PC-3 (cell line): ENCODE data around the gene PLCXD1. TPM values are rescaled to one million over a fixed set of nuclear protein-coding genes. Genes with fewer than 3 reads are reported as not detected.
"Not testable (repeated sequence)": the region's sequence is repeated elsewhere in the genome, so short reads cannot be mapped to it uniquely, and the experiment has no call there.

Experiments
- ATAC-seq: fragments of 200-7000 bp; cut with Tn5 transposase; 2 replicates; pipeline ENCODE4 v1.9.1; 2020; ENCODE audit warnings: mild to moderate bottlenecking, moderate library complexity
- BruUV-seq: library from RNA; stranded (reverse); fragments of 400-500 nt; replicated peaks from 2 replicates; lab custom pipeline; 2021; lab: Mats Ljungman, UMichigan
- CTCF ChIA-PET: fragments of 300-600 bp; sonication (Branson Sonifier 250); formaldehyde crosslinking; loops from one replicate; lab custom pipeline; 2022; ENCODE audit warnings: antibody characterized with exemption; lab: Charles Lee
- POLR2A ChIA-PET: fragments of 300-600 bp; sonication (Branson Sonifier 250); formaldehyde crosslinking; loops from one replicate; lab custom pipeline; 2022; ENCODE audit warnings: antibody characterized with exemption; ENCODE audit not compliant: unreplicated experiment; lab: Charles Lee
- DNase-seq: peaks from one replicate; pipeline ENCODE4 v3.0.0-alpha.2; 2015
- H2AFZ ChIP-seq: fragments of 300-600 bp; sonication (generic); 2 replicates; pipeline ENCODE4 v1.6.0; 2016; ENCODE audit warnings: antibody characterized with exemption, low read length
- H3F3A ChIP-seq: fragments of 300-600 bp; sonication (generic); one replicate; pipeline ENCODE4 v1.6.0; 2017; ENCODE audit warnings: antibody characterized with exemption, low read length, control low read depth, mild to moderate bottlenecking; ENCODE audit not compliant: unreplicated experiment
- H3K27ac ChIP-seq: fragments of 300-600 bp; sonication (generic); 2 replicates; pipeline ENCODE4 v1.5.1; 2016; ENCODE audit warnings: mild to moderate bottlenecking, low read length
- H3K27me3 ChIP-seq: fragments of 300-600 bp; sonication (generic); 2 replicates; pipeline ENCODE4 v1.6.1; 2016; ENCODE audit warnings: low read length, mixed read lengths
- H3K36me3 ChIP-seq: fragments of 300-600 bp; sonication (generic); 2 replicates; pipeline ENCODE4 v1.6.1; 2016; ENCODE audit warnings: low read depth, mixed run types, low read length, mixed read lengths
- H3K4me1 ChIP-seq: fragments of 300-600 bp; sonication (generic); 2 replicates; pipeline ENCODE4 v1.5.1; 2016; ENCODE audit warnings: low read length; ENCODE audit not compliant: insufficient read depth
- H3K4me2 ChIP-seq: fragments of 300-600 bp; sonication (generic); 2 replicates; pipeline ENCODE4 v1.6.0; 2016; ENCODE audit warnings: low read length
- H3K4me3 ChIP-seq: fragments of 300-600 bp; sonication (generic); 2 replicates; pipeline ENCODE4 v1.5.1; 2016; ENCODE audit warnings: mild to moderate bottlenecking, low read length, mixed read lengths
- H3K79me2 ChIP-seq: fragments of 300-600 bp; sonication (generic); 2 replicates; pipeline ENCODE4 v1.6.1; 2017; ENCODE audit warnings: low read length, mixed read lengths
- H3K9ac ChIP-seq: fragments of 300-600 bp; sonication (generic); 2 replicates; pipeline ENCODE4 v1.6.0; 2016; ENCODE audit warnings: mild to moderate bottlenecking, low read length
- H3K9me2 ChIP-seq: fragments of 300-600 bp; sonication (generic); replicated peaks from 2 replicates; pipeline ENCODE4 v1.6.1; 2016; ENCODE audit warnings: mixed run types, low read length, mixed read lengths
- H3K9me3 ChIP-seq: fragments of 300-600 bp; sonication (generic); 2 replicates; pipeline ENCODE4 v1.6.1; 2016; ENCODE audit warnings: low read length, mixed read lengths
- H4K20me1 ChIP-seq: fragments of 300-600 bp; sonication (generic); 2 replicates; pipeline ENCODE4 v1.6.1; 2016; ENCODE audit warnings: low read length, mixed read lengths
- CTCF ChIP-seq: fragments of 300-600 bp; sonication (generic); conservative IDR thresholded peaks from 2 replicates; pipeline ENCODE4 v1.5.1; 2017; ENCODE audit warnings: antibody characterized with exemption, low read depth, mild to moderate bottlenecking, low read length
- EZH2 ChIP-seq: fragments of 300-600 bp; sonication (generic); IDR thresholded peaks from one replicate; pipeline ENCODE4 v1.6.1; 2017; ENCODE audit warnings: antibody characterized with exemption, mild to moderate bottlenecking, low read length; ENCODE audit not compliant: unreplicated experiment
- EZH2phosphoT487 ChIP-seq: fragments of 300-600 bp; sonication (generic); IDR thresholded peaks from 2 replicates; pipeline ENCODE4 v1.6.1; 2018; ENCODE audit warnings: mild to moderate bottlenecking, antibody characterized with exemption, low read length, borderline replicate concordance
- intact Hi-C: fragments of 100-400 bp; cut with micrococcal nuclease; formaldehyde crosslinking; loops from 2 replicates; pipeline ENCODE4 v1.9.0; 2023
- total RNA-seq: library from RNA; depleted of rRNA; stranded (reverse); fragments of >200 nt; gene quantifications from 2 replicates; pipeline ENCODE4 v1.2.3, GENCODE V29; 2014

PLCXD1 gene
- total RNA-seq, 1 experiment from 2014 or later, result 25.7 TPM

- no peak overlapping the region for H2AFZ ChIP-seq
- POLR2A ChIA-PET, result no interaction called here
- no peak for TF ChIP-seq CTCF
- no peak for TF ChIP-seq EZH2
- TF ChIP-seq EZH2phosphoT487, result no peak
Observed at GRCh38 chrX:255923-256331, 25.3 kb upstream of the PLCXD1 start.

GRCh38 chrX:257054-257453, 24.1 kb upstream of the PLCXD1 start:
- H3K4me2 ChIP-seq, H3K27ac ChIP-seq, intact Hi-C loops, BruUV-seq, H3F3A ChIP-seq, H4K20me1 ChIP-seq, DNase-seq, H3K27me3 ChIP-seq, ATAC-seq, POLR2A ChIA-PET, H2AFZ ChIP-seq, H3K36me3 ChIP-seq, H3K4me3 ChIP-seq, CTCF ChIA-PET, H3K79me2 ChIP-seq, H3K9me2 ChIP-seq, H3K9ac ChIP-seq, H3K9me3 ChIP-seq: not testable (repeated sequence)
- H3K4me1 ChIP-seq, result peaks cover 12% of the 10 kb centered on the region

More at GRCh38 chrX:255923-256331, 25.3 kb upstream of the PLCXD1 start:
- Histone ChIP-seq H3K4me2 (no peak overlapping the region), H3K9me2 (no peaks in the 10 kb centered on the region), H4K20me1 (no peaks in the 10 kb centered on the region), H3K4me1 (peaks cover under 1% of the 10 kb centered on the region), H3K79me2 (no peaks in the 10 kb centered on the region), H3K36me3 (no peaks in the 10 kb centered on the region), H3K27me3 (no peaks in the 10 kb centered on the region), H3K9ac (no peak overlapping the region), H3F3A (no peaks in the 10 kb centered on the region), H3K9me3 (no peaks in the 10 kb centered on the region), H3K4me3 (no peak overlapping the region), H3K27ac (no peak overlapping the region)
- CTCF ChIA-PET, result no interaction called here
- BruUV-seq, result no TSS peak
- intact Hi-C loops, result no loop called here
- DNase-seq (no peak), ATAC-seq (no peak)

- H3K9me2 ChIP-seq, result no peaks in the 10 kb centered on the region
- no peak overlapping the region for H2AFZ ChIP-seq
- no peaks in the 10 kb centered on the region for H3K27me3 ChIP-seq
- peaks cover 17% of the 10 kb centered on the region for H3K4me1 ChIP-seq
- CTCF ChIA-PET, result no interaction called here
- POLR2A ChIA-PET, result no interaction called here
- no TSS peak for BruUV-seq
- intact Hi-C loops, result no loop called here
- no peaks in the 10 kb centered on the region for H4K20me1 ChIP-seq
- ATAC-seq (no peak), DNase-seq (no peak)
- no peak for TF ChIP-seq EZH2
- no peak for TF ChIP-seq EZH2phosphoT487
- no peak for TF ChIP-seq CTCF
- H3F3A ChIP-seq, result no peaks in the 10 kb centered on the region
- H3K79me2 ChIP-seq, result no peaks in the 10 kb centered on the region
- no peak overlapping the region for H3K27ac ChIP-seq
- H3K9me3 ChIP-seq, result no peaks in the 10 kb centered on the region
- no peaks in the 10 kb centered on the region for H3K36me3 ChIP-seq
- no peak overlapping the region for H3K4me2 ChIP-seq
- no peak overlapping the region for H3K9ac ChIP-seq
- no peak overlapping the region for H3K4me3 ChIP-seq
Observed at GRCh38 chrX:257681-258289, 23.4 kb upstream of the PLCXD1 start.
